ENCODE measurements around the gene CFAP299. TPM values are rescaled to one million over a fixed set of nuclear protein-coding genes. Genes with fewer than 3 reads are reported as not detected.

The CFAP299 gene
- total RNA-seq, 4 donors from 2014 or later: 0.79 TPM; not detected in 3

DNA sequence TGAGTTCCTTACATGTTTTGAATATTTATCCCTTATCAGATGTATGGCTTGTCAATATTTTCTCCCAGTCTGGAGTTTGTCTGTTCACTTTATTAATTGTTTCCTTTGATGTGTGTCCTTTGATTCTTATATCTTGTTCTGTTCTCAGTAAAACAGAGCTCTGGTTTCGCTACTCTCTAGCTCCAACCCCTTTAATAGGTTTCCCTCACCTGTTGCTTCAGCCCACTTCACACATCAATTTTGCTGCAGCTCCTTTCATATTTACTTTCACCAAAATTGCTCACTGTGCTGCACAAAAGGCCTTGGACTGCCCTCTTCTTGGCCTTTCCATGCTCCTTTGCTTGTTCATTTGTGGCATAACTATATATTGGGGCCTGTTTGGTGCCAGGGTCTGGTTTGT is 85.1 kb downstream of the CFAP299 start:
- DNase-seq (ENCODE audit: low spot score) (no peak), ATAC-seq (ENCODE audit: low FRiP score) (no peak)
- TF ChIP-seq, protein P1, sequence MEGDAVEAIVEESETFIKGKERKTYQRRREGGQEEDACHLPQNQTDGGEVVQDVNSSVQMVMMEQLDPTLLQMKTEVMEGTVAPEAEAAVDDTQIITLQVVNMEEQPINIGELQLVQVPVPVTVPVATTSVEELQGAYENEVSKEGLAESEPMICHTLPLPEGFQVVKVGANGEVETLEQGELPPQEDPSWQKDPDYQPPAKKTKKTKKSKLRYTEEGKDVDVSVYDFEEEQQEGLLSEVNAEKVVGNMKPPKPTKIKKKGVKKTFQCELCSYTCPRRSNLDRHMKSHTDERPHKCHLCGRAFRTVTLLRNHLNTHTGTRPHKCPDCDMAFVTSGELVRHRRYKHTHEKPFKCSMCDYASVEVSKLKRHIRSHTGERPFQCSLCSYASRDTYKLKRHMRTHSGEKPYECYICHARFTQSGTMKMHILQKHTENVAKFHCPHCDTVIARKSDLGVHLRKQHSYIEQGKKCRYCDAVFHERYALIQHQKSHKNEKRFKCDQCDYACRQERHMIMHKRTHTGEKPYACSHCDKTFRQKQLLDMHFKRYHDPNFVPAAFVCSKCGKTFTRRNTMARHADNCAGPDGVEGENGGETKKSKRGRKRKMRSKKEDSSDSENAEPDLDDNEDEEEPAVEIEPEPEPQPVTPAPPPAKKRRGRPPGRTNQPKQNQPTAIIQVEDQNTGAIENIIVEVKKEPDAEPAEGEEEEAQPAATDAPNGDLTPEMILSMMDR (IDR thresholded peaks at IDR 0.05): no peak

DNA sequence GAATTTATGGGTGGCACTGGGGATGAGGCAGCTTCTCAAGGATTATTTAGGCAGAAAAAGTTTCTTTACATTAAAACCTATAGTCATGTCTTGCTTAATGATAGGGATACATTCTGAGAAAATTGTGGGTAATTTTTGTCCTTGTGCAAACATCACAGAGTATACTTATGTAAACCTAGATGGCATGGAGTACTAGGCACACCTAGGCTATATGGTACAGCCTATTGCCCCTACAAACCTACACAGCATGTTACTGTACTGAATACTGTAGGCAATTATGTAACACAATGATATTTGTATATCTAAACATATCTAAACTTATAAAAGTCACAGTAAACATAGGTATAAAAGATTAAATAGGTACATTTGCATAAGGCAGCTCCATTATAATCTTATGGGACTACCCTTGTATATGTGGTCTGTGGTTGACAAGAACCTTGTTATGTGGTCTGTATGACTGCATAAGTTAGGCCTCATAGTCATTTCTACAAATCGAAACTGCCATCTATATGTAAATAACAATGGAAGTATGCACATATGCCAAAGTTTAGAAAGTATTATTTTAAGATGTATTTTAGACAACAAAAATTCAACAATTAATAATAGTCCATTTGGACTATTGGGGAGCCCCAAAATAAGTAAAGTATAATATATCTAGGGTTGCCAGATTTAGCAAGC is 87.3 kb downstream of the CFAP299 start:
- DNase-seq (ENCODE audit: low spot score): no peak
- TF ChIP-seq, protein P1 (IDR thresholded peaks at IDR 0.05): no peak
- no peak for ATAC-seq (ENCODE audit: low FRiP score)

DNA sequence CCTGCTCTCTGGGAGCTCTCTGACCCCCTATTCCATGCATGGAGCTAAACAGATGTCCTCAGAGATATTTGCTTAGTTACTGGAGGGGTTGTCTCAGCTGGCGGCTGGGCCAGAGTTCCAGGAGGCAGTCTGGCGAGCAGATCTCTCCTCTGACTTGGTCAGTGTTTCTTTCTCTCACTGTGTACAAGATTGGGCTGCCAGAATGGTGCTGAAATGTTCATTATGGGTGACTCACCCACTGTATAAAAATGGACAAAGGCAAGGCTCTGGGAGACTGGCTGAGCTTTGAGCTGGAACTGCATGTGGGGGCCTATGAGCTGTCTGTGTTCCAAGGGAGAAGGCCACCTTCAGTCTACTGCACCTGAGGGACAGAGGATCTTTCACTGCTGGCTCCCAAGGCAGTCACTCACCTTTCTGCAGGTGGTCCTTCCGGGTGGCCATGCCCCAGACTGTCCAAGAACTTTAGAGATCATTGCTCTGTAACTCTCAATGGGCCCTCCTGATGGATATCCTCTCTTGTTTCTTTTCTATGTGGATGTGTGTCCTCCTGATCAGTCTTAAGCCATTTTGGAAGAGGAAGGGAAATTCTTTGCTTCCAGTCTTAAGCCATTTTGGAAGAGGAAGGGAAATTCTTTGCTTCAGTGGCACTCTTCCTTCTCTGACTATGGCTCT is 88.2 kb downstream of the CFAP299 start:
- DNase-seq (ENCODE audit: low spot score) (no peak), ATAC-seq (ENCODE audit: low FRiP score) (no peak)
- TF ChIP-seq, protein P1 (IDR thresholded peaks at IDR 0.05): no peak

DNA sequence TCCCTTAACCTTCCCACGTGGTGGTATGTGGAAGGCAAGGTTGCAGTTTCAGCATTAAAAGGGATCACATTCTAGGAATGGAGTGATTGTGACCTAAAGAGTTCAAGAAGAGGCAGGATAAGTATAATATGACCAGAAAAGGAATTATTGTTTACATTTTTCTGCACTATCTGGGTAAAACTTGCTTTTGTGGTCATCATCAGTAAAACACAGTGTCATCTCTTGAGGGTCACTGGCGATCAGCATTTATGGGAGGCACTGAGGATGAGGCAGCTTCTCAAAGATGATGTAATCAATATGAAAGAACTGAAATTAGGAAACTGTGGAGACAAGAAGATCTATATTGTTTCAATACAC is 88.7 kb downstream of the CFAP299 start:
- TF ChIP-seq, protein P1 (IDR thresholded peaks at IDR 0.05): no peak
- DNase-seq (ENCODE audit: low spot score) (no peak), ATAC-seq (ENCODE audit: low FRiP score) (no peak)

DNA sequence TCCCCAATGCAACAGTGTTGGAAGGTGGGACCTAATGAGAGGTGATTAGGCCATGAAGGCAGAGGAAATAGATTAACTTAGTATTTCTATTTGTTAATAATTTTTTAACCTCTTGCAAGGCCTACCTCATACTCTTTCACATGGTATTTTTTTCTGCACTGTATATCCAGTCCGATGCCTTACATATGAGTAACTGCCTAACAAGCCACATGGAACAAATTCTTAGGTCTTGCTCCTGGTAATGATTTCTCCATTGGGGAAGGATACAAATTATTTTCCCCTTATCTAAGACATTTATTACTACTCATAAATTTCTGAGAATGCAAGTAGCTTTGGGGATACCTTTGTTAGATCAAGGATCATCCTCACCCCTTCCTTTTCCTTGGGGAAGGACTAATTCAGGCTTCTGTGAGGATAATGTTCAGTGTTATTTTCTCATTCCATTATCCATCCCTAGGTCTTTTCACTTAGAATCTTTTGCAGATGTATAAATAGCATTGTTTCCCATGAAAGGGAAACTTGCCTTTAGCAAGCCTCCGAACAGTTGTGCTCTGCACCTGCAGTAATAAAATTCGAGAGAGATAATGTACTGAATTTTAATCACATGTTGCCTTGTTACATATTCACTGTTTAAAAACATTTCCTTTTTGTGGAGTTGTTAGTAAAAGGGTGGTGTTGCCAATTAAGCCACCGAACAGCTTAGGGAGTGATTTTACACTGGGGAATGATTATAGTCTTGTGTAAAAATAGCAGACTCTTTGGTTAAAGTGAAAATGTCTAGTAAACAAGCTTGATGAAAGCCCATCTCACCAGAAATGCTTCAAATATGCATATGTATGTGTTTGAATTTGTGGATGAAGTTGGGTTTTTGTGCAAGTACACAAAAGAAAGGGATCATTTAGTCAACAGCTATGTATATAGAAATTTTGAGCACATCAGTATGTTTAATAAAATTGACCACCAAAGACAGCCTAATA is 89.9 kb downstream of the CFAP299 start:
- no peak for ATAC-seq (ENCODE audit: low FRiP score)
- TF ChIP-seq, protein P1 (IDR thresholded peaks at IDR 0.05): no peak
- no peak for DNase-seq (ENCODE audit: low spot score)

DNA sequence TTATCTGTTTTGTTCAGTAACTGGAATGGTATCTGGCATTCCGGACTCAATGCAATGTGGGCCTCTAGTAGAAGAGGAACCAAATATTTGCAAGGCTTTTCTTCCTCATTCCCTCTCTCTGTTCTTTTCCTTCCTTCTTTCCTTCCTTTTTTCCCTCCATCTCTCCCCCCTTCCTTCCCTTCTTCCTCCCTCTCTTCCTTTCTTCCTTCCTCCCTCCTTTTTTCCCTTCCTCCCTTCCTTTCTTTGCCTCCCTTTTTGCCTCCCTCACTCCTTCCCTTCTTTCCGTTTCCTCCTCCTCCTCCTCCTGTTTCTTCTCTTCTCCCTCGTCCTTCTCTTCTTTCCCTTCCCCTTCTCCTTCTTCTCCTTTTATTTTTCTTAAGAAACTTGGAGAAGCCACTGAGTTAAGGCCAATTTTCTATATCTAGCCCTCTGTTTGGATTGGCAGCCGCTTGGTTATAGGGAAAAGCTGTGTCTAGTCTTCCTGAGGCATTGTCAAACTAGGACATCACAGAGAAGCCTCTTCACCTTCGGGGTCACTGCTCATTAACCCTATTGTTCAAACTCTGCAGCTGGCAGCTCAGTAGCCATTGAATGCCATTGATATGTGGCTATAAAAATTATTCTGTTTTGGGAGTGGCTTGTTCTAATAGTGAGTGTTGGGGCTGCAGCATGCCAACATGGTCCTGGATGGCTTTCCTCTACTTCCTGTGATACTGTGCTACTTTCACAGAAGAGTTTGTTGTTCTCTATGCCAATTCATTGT is 95.9 kb downstream of the CFAP299 start:
- DNase-seq (ENCODE audit: low spot score) (no peak), ATAC-seq (ENCODE audit: low FRiP score) (no peak)
- TF ChIP-seq, protein P1 (IDR thresholded peaks at IDR 0.05): no peak

Data from omental fat pad (tissue), 4 donors.